H9 (cell line): ENCODE measurements around the gene CFI. TPM values are rescaled to one million over a fixed set of nuclear protein-coding genes. Genes with fewer than 3 reads are reported as not detected.

Experiments
- DNase-seq: peaks from one replicate; pipeline ENCODE4 v3.0.0-alpha.2; 2017
- H2AFZ ChIP-seq: one replicate; pipeline ENCODE4 v1.6.1; 2013; ENCODE audit warnings: mild to moderate bottlenecking, low read length, control low read depth, moderate library complexity
- H2AK5ac ChIP-seq: 2 replicates; pipeline ENCODE4 v1.6.1; 2013; ENCODE audit warnings: low read length, control low read depth, mixed read lengths; ENCODE audit not compliant: insufficient read length
- H2BK120ac ChIP-seq: one replicate; pipeline ENCODE4 v1.6.1; 2013; ENCODE audit warnings: low read depth, mild to moderate bottlenecking, low read length, control low read depth, inconsistent platforms; ENCODE audit not compliant: poor library complexity, severe bottlenecking
- H2BK12ac ChIP-seq: 2 replicates; pipeline ENCODE4 v1.6.1; 2013; ENCODE audit warnings: low read length, control low read depth, mixed read lengths, low read depth; ENCODE audit not compliant: insufficient read length
- H2BK15ac ChIP-seq: 2 replicates; pipeline ENCODE4 v1.6.1; 2013; ENCODE audit warnings: low read depth, low read length, control low read depth
- H2BK20ac ChIP-seq: one replicate; pipeline ENCODE4 v1.6.1; 2013; ENCODE audit warnings: low read depth, mild to moderate bottlenecking, low read length, control low read depth, inconsistent platforms; ENCODE audit not compliant: poor library complexity, severe bottlenecking
- H2BK5ac ChIP-seq: 2 replicates; pipeline ENCODE4 v1.6.1; 2013; ENCODE audit warnings: low read length, control low read depth, mixed read lengths; ENCODE audit not compliant: insufficient read length
- H3K14ac ChIP-seq: 2 replicates; pipeline ENCODE4 v1.6.1; 2013; ENCODE audit warnings: low read length, control low read depth; ENCODE audit not compliant: insufficient read depth
- H3K18ac ChIP-seq: 2 replicates; pipeline ENCODE4 v1.6.1; 2013; ENCODE audit warnings: low read depth, mild to moderate bottlenecking, mixed read lengths, low read length, control low read depth; ENCODE audit not compliant: insufficient read length
- H3K23ac ChIP-seq: 2 replicates; pipeline ENCODE4 v1.6.1; 2013; ENCODE audit warnings: low read length, control low read depth, mixed read lengths, low read depth; ENCODE audit not compliant: insufficient read length
- H3K23me2 ChIP-seq: 2 replicates; pipeline ENCODE4 v1.6.1; 2013; ENCODE audit warnings: low read depth, mild to moderate bottlenecking, mixed read lengths, low read length, control low read depth; ENCODE audit not compliant: insufficient read length, poor library complexity, severe bottlenecking
- H3K27ac ChIP-seq: 2 replicates; pipeline ENCODE4 v1.5.1; 2013; ENCODE audit warnings: low read length, control low read depth, mixed read lengths, low read depth; ENCODE audit not compliant: insufficient read length
- H3K27me3 ChIP-seq: 2 replicates; pipeline ENCODE4 v1.6.1; 2013; ENCODE audit warnings: low read length, control low read depth, inconsistent platforms; ENCODE audit not compliant: insufficient read depth
- H3K4ac ChIP-seq: 2 replicates; pipeline ENCODE4 v1.6.1; 2013; ENCODE audit warnings: low read depth, mild to moderate bottlenecking, control low read depth, inconsistent platforms, low read length, moderate library complexity
- H3K4me1 ChIP-seq: 2 replicates; pipeline ENCODE4 v1.6.1; 2013; ENCODE audit warnings: low read length, control low read depth, inconsistent platforms; ENCODE audit not compliant: insufficient read depth
- H3K4me2 ChIP-seq: 2 replicates; pipeline ENCODE4 v1.6.1; 2013; ENCODE audit warnings: low read length, control low read depth, mixed read lengths; ENCODE audit not compliant: insufficient read length, insufficient read depth
- H3K56ac ChIP-seq: 2 replicates; pipeline ENCODE4 v1.6.1; 2013; ENCODE audit warnings: low read depth, mild to moderate bottlenecking, mixed read lengths, low read length, control low read depth; ENCODE audit not compliant: insufficient read length
- H3K79me1 ChIP-seq: 2 replicates; pipeline ENCODE4 v1.6.1; 2013; ENCODE audit warnings: low read depth, mild to moderate bottlenecking, moderate library complexity, low read length, control low read depth, inconsistent platforms; ENCODE audit not compliant: insufficient read depth, poor library complexity, severe bottlenecking
- H3K79me2 ChIP-seq: 2 replicates; pipeline ENCODE4 v1.6.1; 2013; ENCODE audit warnings: low read length, control low read depth, inconsistent platforms; ENCODE audit not compliant: insufficient read depth
- H3K9ac ChIP-seq: 2 replicates; pipeline ENCODE4 v1.6.1; 2013; ENCODE audit warnings: low read length, control low read depth, mixed read lengths; ENCODE audit not compliant: insufficient read length; ENCODE audit errors: extremely low read depth
- H3K9me3 ChIP-seq: one replicate; pipeline ENCODE4 v1.6.1; 2013; ENCODE audit warnings: low read depth, low read length, inconsistent platforms; ENCODE audit not compliant: control insufficient read depth
- H3T11ph ChIP-seq: one replicate; pipeline ENCODE4 v1.6.1; 2013; ENCODE audit warnings: mild to moderate bottlenecking, low read length, control low read depth, inconsistent platforms
- H4K20me1 ChIP-seq: one replicate; pipeline ENCODE4 v1.6.1; 2013; ENCODE audit not compliant: control insufficient read depth, insufficient read length, insufficient read depth
- H4K5ac ChIP-seq: 2 replicates; pipeline ENCODE4 v1.6.1; 2013; ENCODE audit warnings: low read depth, mild to moderate bottlenecking, mixed read lengths, low read length, control low read depth; ENCODE audit not compliant: insufficient read length
- H4K8ac ChIP-seq: replicated peaks from 2 replicates; pipeline ENCODE4 v1.6.1; 2013; ENCODE audit warnings: low read length, control low read depth, mixed read lengths, low read depth; ENCODE audit not compliant: insufficient read length
- H4K91ac ChIP-seq: 2 replicates; pipeline ENCODE4 v1.6.1; 2013; ENCODE audit warnings: low read depth, mild to moderate bottlenecking, moderate library complexity, mixed read lengths, low read length, control low read depth; ENCODE audit not compliant: insufficient read length
- H3K27ac Mint-ChIP-seq, 3 experiments: 2 replicates in 2 of 3; 3 replicates in 1 of 3; pipeline ENCODE4 v1.8.0; 2020 to 2021; ENCODE audit warnings: mixed read lengths in 3 of 3, mild to moderate bottlenecking in 1 of 3, moderate library complexity in 1 of 3
- H3K27me3 Mint-ChIP-seq: 2 replicates; pipeline ENCODE4 v1.8.0; 2021; ENCODE audit warnings: low read depth, mild to moderate bottlenecking, moderate library complexity, mixed read lengths
- H3K36me3 Mint-ChIP-seq, 3 experiments: 2 replicates in 2 of 3; 3 replicates in 1 of 3; pipeline ENCODE4 v1.8.0; 2020 to 2021; ENCODE audit warnings: low read depth in 3 of 3, mixed read lengths in 3 of 3; ENCODE audit not compliant: insufficient read depth in 1 of 3
- H3K4me1 Mint-ChIP-seq, 2 experiments: 2 replicates each; pipeline ENCODE4 v1.8.0; 2020; ENCODE audit warnings: mixed read lengths in 2 of 2
- H3K4me3 Mint-ChIP-seq, 2 experiments: 2 replicates in 1 of 2; 3 replicates in 1 of 2; pipeline ENCODE4 v1.8.0; 2020 to 2021; ENCODE audit warnings: mild to moderate bottlenecking in 2 of 2, mixed read lengths in 2 of 2, moderate library complexity in 1 of 2
- H3K9me3 Mint-ChIP-seq, 2 experiments: 2 replicates in 1 of 2; 3 replicates in 1 of 2; pipeline ENCODE4 v1.8.0; 2020; ENCODE audit warnings: mild to moderate bottlenecking in 2 of 2, mixed read lengths in 2 of 2, moderate library complexity in 1 of 2
- WGBS: extraction: QIAGEN DNeasy Blood & Tissue Kit; methylation state at CpG from one replicate; pipeline ENCODE4 v1.1.7; 2013; ENCODE audit warnings: missing lambda C conversion rate, low lambda C conversion rate, mixed read lengths; ENCODE audit not compliant: insufficient read length; ENCODE audit errors: extremely low coverage; 5-methylcytosine and 5-hydroxymethylcytosine counted together
- total RNA-seq: library from RNA; stranded (reverse); gene quantifications from 2 replicates; pipeline ENCODE4 v1.2.1, GENCODE V29; 2021
- TF ChIP-seq, protein P1 (sequence below): fragments of 200-600 bp; sonication (generic); conservative IDR thresholded peaks from 3 replicates; pipeline ENCODE4 v1.8.0; 2021; ENCODE audit warnings: antibody characterized with exemption, mild to moderate bottlenecking

The CFI gene
- total RNA-seq, 1 experiment from 2014 or later: not detected

GRCh38 chr4:109748114-109748513 is 53.7 kb downstream of the CFI start:
- Histone ChIP-seq H3K14ac (no peak overlapping the region), H3K23me2 (no peaks in the 10 kb centered on the region), H3K18ac (no peak overlapping the region), H2AK5ac (no peak overlapping the region), H3T11ph (no peak overlapping the region), H3K4me2 (no peak overlapping the region), H2BK120ac (no peak overlapping the region), H2BK15ac (no peak overlapping the region), H3K9ac (no peak overlapping the region), H3K56ac (no peak overlapping the region), H4K8ac (no peak overlapping the region), H3K23ac (no peak overlapping the region), H4K91ac (no peak overlapping the region), H4K20me1 (no peaks in the 10 kb centered on the region), H2AFZ (no peak overlapping the region), H3K27me3 (no peaks in the 10 kb centered on the region), H3K4me1 (no peaks in the 10 kb centered on the region), H3K4ac (no peak overlapping the region), H2BK5ac (no peak overlapping the region), H3K79me2 (no peaks in the 10 kb centered on the region), H2BK20ac (no peak overlapping the region), H3K79me1 (no peaks in the 10 kb centered on the region), H4K5ac (no peak overlapping the region), H3K9me3 (no peaks in the 10 kb centered on the region), H2BK12ac (no peak overlapping the region), H3K27ac (no peak overlapping the region)
- TF ChIP-seq, protein P1, sequence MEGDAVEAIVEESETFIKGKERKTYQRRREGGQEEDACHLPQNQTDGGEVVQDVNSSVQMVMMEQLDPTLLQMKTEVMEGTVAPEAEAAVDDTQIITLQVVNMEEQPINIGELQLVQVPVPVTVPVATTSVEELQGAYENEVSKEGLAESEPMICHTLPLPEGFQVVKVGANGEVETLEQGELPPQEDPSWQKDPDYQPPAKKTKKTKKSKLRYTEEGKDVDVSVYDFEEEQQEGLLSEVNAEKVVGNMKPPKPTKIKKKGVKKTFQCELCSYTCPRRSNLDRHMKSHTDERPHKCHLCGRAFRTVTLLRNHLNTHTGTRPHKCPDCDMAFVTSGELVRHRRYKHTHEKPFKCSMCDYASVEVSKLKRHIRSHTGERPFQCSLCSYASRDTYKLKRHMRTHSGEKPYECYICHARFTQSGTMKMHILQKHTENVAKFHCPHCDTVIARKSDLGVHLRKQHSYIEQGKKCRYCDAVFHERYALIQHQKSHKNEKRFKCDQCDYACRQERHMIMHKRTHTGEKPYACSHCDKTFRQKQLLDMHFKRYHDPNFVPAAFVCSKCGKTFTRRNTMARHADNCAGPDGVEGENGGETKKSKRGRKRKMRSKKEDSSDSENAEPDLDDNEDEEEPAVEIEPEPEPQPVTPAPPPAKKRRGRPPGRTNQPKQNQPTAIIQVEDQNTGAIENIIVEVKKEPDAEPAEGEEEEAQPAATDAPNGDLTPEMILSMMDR: no peak
- Mint-ChIP-seq H3K27ac (no peak overlapping the region), H3K27me3 (no peaks in the 10 kb centered on the region; the same call in 1 of the 2 replicates), H3K9me3 (no peaks in the 10 kb centered on the region), H3K4me1 (peaks cover 4 to 7% of the 10 kb centered on the region in 2 experiments; a peak in 2 of 4 replicates), H3K36me3 (no peaks in the 10 kb centered on the region), H3K4me3 (no peak overlapping the region)
- DNase-seq: no peak
- no CpG with 5 or more reads among the region's 1 CpG for WGBS
